ENCODE data around the gene SNX7.

- TF ChIP-seq CTCF (IDR thresholded peaks at IDR 0.05; ENCODE audit: insufficient read depth, low read depth, low read length): no peak
- no peak for TF ChIP-seq EZH2 (IDR thresholded peaks at IDR 0.05; ENCODE audit: insufficient read depth, low read length)
Measured at GRCh38 chr1:98791498-98791897, 130.0 kb downstream of the SNX7 start.
